ENCODE data around the gene PTPN1.

PTPN1 gene

GRCh38 chr20:50632236-50632635, 122.1 kb downstream of the PTPN1 start:
- H3K27ac ChIP-seq: no peak overlapping the region

GRCh38 chr20:50632701-50633100, 122.5 kb downstream of the PTPN1 start:
- TF ChIP-seq ZFX (IDR thresholded peaks at IDR 0.05; ENCODE audit: borderline replicate concordance) (no peak), CTCF (IDR thresholded peaks at IDR 0.05) (no peak)
- H3K27ac ChIP-seq: no peak overlapping the region

More at GRCh38 chr20:50632236-50632635, 122.1 kb downstream of the PTPN1 start:
- TF ChIP-seq ZFX (IDR thresholded peaks at IDR 0.05; ENCODE audit: borderline replicate concordance): no peak
- no peak for TF ChIP-seq CTCF (IDR thresholded peaks at IDR 0.05)

DNA sequence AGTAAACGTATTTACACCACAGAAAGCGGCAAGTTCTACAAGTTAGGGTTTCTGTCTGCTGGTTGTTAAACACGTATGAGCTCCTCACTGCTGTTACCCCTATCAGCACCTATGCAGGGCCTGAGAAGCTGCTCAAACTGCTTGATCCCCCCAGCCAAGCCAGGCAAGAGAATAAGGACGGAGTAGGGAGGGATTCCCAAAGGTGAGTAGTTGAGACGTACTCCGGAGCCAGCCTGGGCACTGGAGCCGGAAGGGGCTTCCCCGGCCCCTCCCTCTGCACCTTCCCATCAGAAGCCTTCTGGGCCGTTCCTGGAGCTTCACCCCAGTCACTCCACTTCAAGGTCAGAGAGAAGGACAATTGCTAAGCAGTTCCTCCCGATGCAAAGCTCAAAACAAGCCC, 123.2 kb downstream of the PTPN1 start:
- no peak for TF ChIP-seq ZFX (IDR thresholded peaks at IDR 0.05; ENCODE audit: borderline replicate concordance)
- TF ChIP-seq CTCF (IDR thresholded peaks at IDR 0.05): no peak
- no peak overlapping the region for H3K27ac ChIP-seq

DNA sequence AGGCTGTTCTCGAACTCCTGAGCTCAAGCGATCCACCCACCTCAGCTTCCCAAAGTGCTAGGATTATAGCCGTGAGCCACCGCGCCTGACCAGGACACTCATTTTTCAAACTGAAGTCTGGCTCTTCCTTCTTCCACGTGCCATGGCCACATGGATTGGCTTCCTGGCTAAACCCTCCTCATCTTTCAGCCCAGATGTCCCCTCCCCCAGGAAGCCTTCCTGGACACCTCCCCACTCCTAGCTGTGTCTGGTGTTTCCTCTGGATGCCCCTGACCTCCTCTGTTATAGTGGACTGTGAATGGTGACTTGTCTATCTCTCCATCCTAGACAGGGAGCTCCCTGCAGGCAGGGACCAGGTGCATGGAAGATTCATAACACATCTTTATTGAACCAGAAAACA, 124.0 kb downstream of the PTPN1 start:
- no peak overlapping the region for H3K27ac ChIP-seq
- TF ChIP-seq CTCF (IDR thresholded peaks at IDR 0.05): no peak
- TF ChIP-seq ZFX (IDR thresholded peaks at IDR 0.05; ENCODE audit: borderline replicate concordance): no peak

Data from 22Rv1 (cell line).